ENCODE measurements around the gene SLC38A10. TPM values are rescaled to one million over a fixed set of nuclear protein-coding genes. Genes with fewer than 3 reads are reported as not detected.

Gene SLC38A10
- total and polyA plus RNA-seq, 12 donors = 27.8 to 56.2 (median 38.4) TPM

GRCh38 chr17:81340607-81341515 lies 45.8 kb upstream of the SLC38A10 start:
- peak in 5 of 8 donors; percentile 5 to 19 (median 10) for ATAC-seq
- TF ChIP-seq CTCF (IDR thresholded peaks at IDR 0.05) = no peak
- 31 to 35% methylated on average over 53 to 60 of the region's 60 CpGs for WGBS, 2 donors

GRCh38 chr17:81339534-81340296 lies 44.6 kb upstream of the SLC38A10 start:
- peak overlapping the region in 8 of 10 donors; percentile 68 to 98 (median 94) for H3K27ac ChIP-seq
- no peaks in the 10 kb centered on the region for H3K9me3 ChIP-seq
- H3K36me3 ChIP-seq = no peaks in the 10 kb centered on the region
- WGBS, 2 donors = 64 to 76% methylated on average over 11 of the region's 11 CpGs
- peaks cover 0 to 52% (median 0%) of the 10 kb centered on the region in 7 donors for H3K27me3 ChIP-seq
- intact Hi-C loops (cut with DNase I) = loop anchor here in 1 of 10 donors (5.0 kb wide), 1 partner anchor 42 kb away; the partner anchor contains the start of gene SLC38A10
- no peak for TF ChIP-seq CTCF (IDR thresholded peaks at IDR 0.05)
- H3K4me1 ChIP-seq = peaks cover 9 to 76% (median 40%) of the 10 kb centered on the region in 9 donors
- no peak for DNase-seq
- ATAC-seq = peak in 2 of 8 donors; percentile 2 to 3
- H3K4me3 ChIP-seq = no peak overlapping the region

More at GRCh38 chr17:81340607-81341515, 45.8 kb upstream of the SLC38A10 start:
- intact Hi-C loops (cut with DNase I) = no loop called here
- Histone ChIP-seq H3K27ac (peak overlapping the region; percentile 87 to 98 (median 96)), H3K9me3 (no peaks in the 10 kb centered on the region), H3K36me3 (no peaks in the 10 kb centered on the region), H3K4me1 (peaks cover 9 to 81% (median 43%) of the 10 kb centered on the region in 9 donors), H3K4me3 (peak overlapping the region; percentile 23 to 92 (median 75)), H3K27me3 (peaks cover 0 to 57% (median 0%) of the 10 kb centered on the region in 7 donors)
- DNase-seq = peak in 1 of 2 donors; percentile 80

- no peak for DNase-seq
- H3K36me3 ChIP-seq = no peaks in the 10 kb centered on the region
- peaks cover 9 to 74% (median 46%) of the 10 kb centered on the region in 9 donors for H3K4me1 ChIP-seq
- no peak for TF ChIP-seq CTCF (IDR thresholded peaks at IDR 0.05)
- no peaks in the 10 kb centered on the region for H3K9me3 ChIP-seq
- H3K27me3 ChIP-seq = peaks cover 0 to 46% (median 0%) of the 10 kb centered on the region in 7 donors
- WGBS, 2 donors = 57 to 59% methylated on average over 4 of the region's 4 CpGs
- no peak for ATAC-seq
- intact Hi-C loops (cut with DNase I) = loop anchor here in 1 of 10 donors (5.0 kb wide), 1 partner anchor 42 kb away; the partner anchor contains the start of gene SLC38A10
- peak overlapping the region in 9 of 10 donors; percentile 36 to 97 (median 68) for H3K27ac ChIP-seq
- no peak overlapping the region for H3K4me3 ChIP-seq
Observed at GRCh38 chr17:81339191-81339533, 44.1 kb upstream of the SLC38A10 start.

Data from heart right ventricle (tissue), 16 donors.